B cell (primary cell): Measurements from ENCODE around the gene CCDC85C. TPM values are rescaled to one million over a fixed set of nuclear protein-coding genes. Genes with fewer than 3 reads are reported as not detected.

Experiments used
- ATAC-seq: fragments of 200-7000 bp; cut with Tn5 transposase; one replicate; pipeline ENCODE4 v1.10.0; 2021; ENCODE audit warnings: low read depth, mild to moderate bottlenecking, moderate number of reproducible peaks, moderate library complexity
- CTCF ChIA-PET: fragments of 350-600 bp; sonication (Branson Sonifier 250); formaldehyde crosslinking; loops from one replicate; lab custom pipeline; 2021; ENCODE audit warnings: antibody characterized with exemption, inconsistent platforms; lab: Charles Lee
- POLR2A ChIA-PET: fragments of 350-600 bp; sonication (Branson Sonifier 250); formaldehyde crosslinking; loops from one replicate; lab custom pipeline; 2021; ENCODE audit warnings: antibody characterized with exemption; lab: Charles Lee
- DNase-seq: peaks from one replicate; pipeline ENCODE4 v3.0.0; 2013
- H2AFZ ChIP-seq: 2 replicates; pipeline ENCODE4 v1.6.1; 2012; ENCODE audit warnings: mild to moderate bottlenecking, low read depth, low read length; ENCODE audit not compliant: insufficient read depth, poor library complexity, severe bottlenecking
- H3K27ac ChIP-seq, 2 donors: 1 replicate in 1 of 2; 2 replicates in 1 of 2; pipeline ENCODE4 v1.5.1; 2012 to 2013; ENCODE audit warnings: low read length in 2 of 2, mild to moderate bottlenecking in 2 of 2, moderate library complexity in 1 of 2
- H3K27me3 ChIP-seq, 4 experiments: fragments of 200-600 bp in 1 of 4; sonication (generic) in 1 of 4; replicated peaks in 1 of 4; 1 replicate in 2 of 4; 2 replicates in 2 of 4; pipeline versions ENCODE4 v1.6.1 to v1.7.0; 2013 to 2016; ENCODE audit warnings: low read length in 3 of 4, mild to moderate bottlenecking in 2 of 4, mixed read lengths in 1 of 4, moderate library complexity in 1 of 4; ENCODE audit not compliant: insufficient read depth in 4 of 4, control insufficient read depth in 3 of 4; ENCODE audit errors: control extremely low read depth in 1 of 4
- H3K36me3 ChIP-seq, 2 experiments: replicated peaks in 1 of 2; 1 replicate in 1 of 2; 2 replicates in 1 of 2; pipeline versions ENCODE4 v1.6.1 to v1.7.1; 2013; ENCODE audit warnings: low read length in 1 of 2; ENCODE audit not compliant: insufficient read depth in 2 of 2, control insufficient read depth in 1 of 2; ENCODE audit errors: control extremely low read depth in 1 of 2, extremely low read depth in 1 of 2
- H3K4me1 ChIP-seq, 2 donors: fragments of 200-600 bp in 1 of 2; sonication (generic) in 1 of 2; 1 replicate in 1 of 2; 2 replicates in 1 of 2; pipeline versions ENCODE4 v1.5.1 to v1.6.1; 2013 to 2017; ENCODE audit warnings: low read length in 2 of 2; ENCODE audit not compliant: control insufficient read depth in 2 of 2, insufficient read depth in 2 of 2
- H3K4me2 ChIP-seq: replicated peaks from 2 replicates; pipeline ENCODE3; 2012; ENCODE audit warnings: mild to moderate bottlenecking, low read depth, low read length; ENCODE audit not compliant: poor library complexity, severe bottlenecking
- H3K4me3 ChIP-seq, 5 experiments: fragments of 200-600 bp in 1 of 5; sonication (generic) in 1 of 5; 1 replicate in 3 of 5; 2 replicates in 2 of 5; pipeline versions ENCODE4 v1.5.1 to v1.7.0; 2011 to 2016; ENCODE audit warnings: low read length in 4 of 5, mild to moderate bottlenecking in 4 of 5, low read depth in 2 of 5, control low read depth in 1 of 5, moderate library complexity in 1 of 5; ENCODE audit not compliant: insufficient read depth in 1 of 5; ENCODE audit errors: control extremely low read depth in 1 of 5, extremely low read depth in 1 of 5
- H3K79me2 ChIP-seq: fragments of 200-600 bp; sonication (generic); one replicate; pipeline ENCODE4 v1.6.0; 2016; ENCODE audit warnings: low read length; ENCODE audit not compliant: control insufficient read depth, insufficient read depth
- H3K9ac ChIP-seq: fragments of 200-600 bp; sonication (generic); 2 replicates; pipeline ENCODE4 v1.6.1; 2017; ENCODE audit warnings: mild to moderate bottlenecking, low read length, moderate library complexity
- H3K9me3 ChIP-seq, 3 donors: one replicate each; pipeline versions ENCODE4 v1.6.1 to v1.7.1; 2013; ENCODE audit warnings: low read length in 2 of 3; ENCODE audit not compliant: control insufficient read depth in 2 of 3, insufficient read depth in 1 of 3; ENCODE audit errors: control extremely low read depth in 1 of 3
- H4K20me1 ChIP-seq: 2 replicates; pipeline ENCODE4 v1.6.0; 2012; ENCODE audit warnings: mild to moderate bottlenecking, low read length; ENCODE audit not compliant: insufficient read depth, control insufficient read depth, poor library complexity, severe bottlenecking
- H3K27ac Mint-ChIP-seq: one replicate; pipeline ENCODE4 v1.8.0; 2021; ENCODE audit warnings: mixed read lengths
- H3K27me3 Mint-ChIP-seq: one replicate; pipeline ENCODE4 v1.8.0; 2021; ENCODE audit warnings: mixed read lengths
- H3K4me1 Mint-ChIP-seq: one replicate; pipeline ENCODE4 v1.8.0; 2021; ENCODE audit warnings: mixed read lengths
- H3K4me3 Mint-ChIP-seq: one replicate; pipeline ENCODE4 v1.8.0; 2021; ENCODE audit warnings: mixed read lengths
- H3K9me3 Mint-ChIP-seq: one replicate; pipeline ENCODE4 v1.8.0; 2022; ENCODE audit warnings: mixed read lengths; ENCODE audit not compliant: insufficient read depth
- CTCF ChIP-seq: fragments of 200-600 bp; IDR thresholded peaks from one replicate; pipeline ENCODE4 v1.8.0; 2022; ENCODE audit warnings: antibody characterized with exemption, mild to moderate bottlenecking
- EZH2 ChIP-seq: IDR thresholded peaks from 2 replicates; pipeline ENCODE4 v1.6.1; 2012; ENCODE audit warnings: borderline replicate concordance, low read depth, mild to moderate bottlenecking, moderate library complexity, low read length; ENCODE audit not compliant: insufficient read depth, poor library complexity, severe bottlenecking
- WGBS: methylation state at CpG from one replicate; pipeline ENCODE4 v1.1.5; 2013; ENCODE audit warnings: missing lambda C conversion rate; ENCODE audit not compliant: insufficient coverage; 5-methylcytosine and 5-hydroxymethylcytosine counted together
- intact Hi-C: fragments of 100-400 bp; cut with micrococcal nuclease; formaldehyde crosslinking; loops from one replicate; pipeline ENCODE4 v1.10.0; 2022
- polyA plus RNA-seq: library from polyadenylated mRNA; depleted of rRNA; stranded (reverse); fragments of >200 nt; gene quantifications from 2 replicates; pipeline ENCODE4 v1.2.3, GENCODE V29; 2012
- total RNA-seq, 2 donors: library from RNA; stranded (reverse); fragments of 120-200 nt in 1 of 2; gene quantifications; 1 replicate in 1 of 2; 2 replicates in 1 of 2; pipeline versions ENCODE4 v1.2.3 to v1.2.4, GENCODE V29; 2013 to 2022

CCDC85C gene
- total and polyA plus RNA-seq, 2 donors (not counting 1 experiment from before 2014, with no cell fraction given) = 0.52 to 2.7 TPM

GRCh38 chr14:99560922-99561683 is 42.9 kb downstream of the CCDC85C start:
- H3K27me3 Mint-ChIP-seq = peaks cover 3% of the 10 kb centered on the region
- ChIA-PET POLR2A (no interaction called here), CTCF (no interaction called here)
- Histone ChIP-seq H3K4me1 (no peaks in the 10 kb centered on the region), H3K9ac (no peak overlapping the region), H3K27ac (no peak overlapping the region), H4K20me1 (no peaks in the 10 kb centered on the region), H3K79me2 (no peaks in the 10 kb centered on the region), H3K4me2 (no peak overlapping the region), H3K9me3 (no peaks in the 10 kb centered on the region), H3K4me3 (no peak overlapping the region), H3K27me3 (no peaks in the 10 kb centered on the region), H2AFZ (no peak overlapping the region), H3K36me3 (no peaks in the 10 kb centered on the region)
- H3K4me1 Mint-ChIP-seq = no peaks in the 10 kb centered on the region
- H3K27ac Mint-ChIP-seq = no peak overlapping the region
- no peak for ATAC-seq
- DNase-seq = no peak
- intact Hi-C loops = no loop called here
- no peaks in the 10 kb centered on the region for H3K9me3 Mint-ChIP-seq
- TF ChIP-seq EZH2 (no peak), CTCF (no peak)
- H3K4me3 Mint-ChIP-seq = no peak overlapping the region
- WGBS = 70% methylated on average over 15 of the region's 15 CpGs

- no peak for DNase-seq
- Histone ChIP-seq H3K9me3 (no peaks in the 10 kb centered on the region), H3K9ac (no peak overlapping the region), H3K36me3 (no peaks in the 10 kb centered on the region), H3K4me2 (no peak overlapping the region), H3K27me3 (no peaks in the 10 kb centered on the region), H3K4me3 (no peak overlapping the region), H3K4me1 (no peaks in the 10 kb centered on the region), H3K79me2 (no peaks in the 10 kb centered on the region), H3K27ac (no peak overlapping the region), H2AFZ (no peak overlapping the region), H4K20me1 (no peaks in the 10 kb centered on the region)
- Mint-ChIP-seq H3K27ac (no peak overlapping the region), H3K9me3 (no peaks in the 10 kb centered on the region), H3K27me3 (peaks cover 3% of the 10 kb centered on the region), H3K4me3 (no peak overlapping the region), H3K4me1 (no peaks in the 10 kb centered on the region)
- ChIA-PET POLR2A (no interaction called here), CTCF (no interaction called here)
- TF ChIP-seq EZH2 = no peak
- TF ChIP-seq CTCF = no peak
- ATAC-seq = no peak
- intact Hi-C loops = no loop called here
- WGBS = 94% methylated on average over 12 of the region's 13 CpGs
Observed at GRCh38 chr14:99560403-99560802, 43.6 kb downstream of the CCDC85C start.
